ENCODE measurements around the gene CLDN10. TPM values are rescaled to one million over a fixed set of nuclear protein-coding genes. Genes with fewer than 3 reads are reported as not detected.

CLDN10 gene
- total RNA-seq, 4 donors from 2014 or later = not detected

DNA sequence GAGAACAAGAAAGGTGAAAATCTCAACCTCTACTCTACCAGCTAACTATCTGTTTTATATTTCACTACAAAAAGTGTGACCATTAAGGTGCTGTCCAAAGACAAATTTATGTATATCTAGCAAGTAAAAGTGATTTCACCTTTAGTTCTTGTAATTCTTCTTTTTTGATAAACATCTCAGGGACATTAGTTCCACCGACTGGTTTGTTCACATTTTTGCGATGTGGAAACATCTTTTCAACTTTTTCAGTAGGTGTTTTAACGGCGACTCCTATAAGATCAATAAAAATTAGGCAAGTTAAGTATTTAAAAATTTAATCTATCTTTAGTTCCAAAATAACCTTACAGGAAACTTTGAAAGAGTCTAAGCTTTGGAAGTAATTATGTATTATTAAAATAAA, 33.3 kb downstream of the CLDN10 start:
- in situ Hi-C loops (cut with MboI; ENCODE audit: low sequenced_read_pairs in 4 of 4) = no loop called here
- H3K4me1 ChIP-seq = no peaks in the 10 kb centered on the region
- H3K4me3 ChIP-seq = no peak overlapping the region
- no peaks in the 10 kb centered on the region for H3K27me3 ChIP-seq
- no peak for DNase-seq
- H3K27ac ChIP-seq = no peak overlapping the region
- ATAC-seq = no peak
- no peaks in the 10 kb centered on the region for H3K36me3 ChIP-seq
- intact Hi-C loops (cut with DNase I; ENCODE audit: low total_unique reads) = no loop called here
- no peaks in the 10 kb centered on the region for H3K9me3 ChIP-seq
- TF ChIP-seq, protein P1, sequence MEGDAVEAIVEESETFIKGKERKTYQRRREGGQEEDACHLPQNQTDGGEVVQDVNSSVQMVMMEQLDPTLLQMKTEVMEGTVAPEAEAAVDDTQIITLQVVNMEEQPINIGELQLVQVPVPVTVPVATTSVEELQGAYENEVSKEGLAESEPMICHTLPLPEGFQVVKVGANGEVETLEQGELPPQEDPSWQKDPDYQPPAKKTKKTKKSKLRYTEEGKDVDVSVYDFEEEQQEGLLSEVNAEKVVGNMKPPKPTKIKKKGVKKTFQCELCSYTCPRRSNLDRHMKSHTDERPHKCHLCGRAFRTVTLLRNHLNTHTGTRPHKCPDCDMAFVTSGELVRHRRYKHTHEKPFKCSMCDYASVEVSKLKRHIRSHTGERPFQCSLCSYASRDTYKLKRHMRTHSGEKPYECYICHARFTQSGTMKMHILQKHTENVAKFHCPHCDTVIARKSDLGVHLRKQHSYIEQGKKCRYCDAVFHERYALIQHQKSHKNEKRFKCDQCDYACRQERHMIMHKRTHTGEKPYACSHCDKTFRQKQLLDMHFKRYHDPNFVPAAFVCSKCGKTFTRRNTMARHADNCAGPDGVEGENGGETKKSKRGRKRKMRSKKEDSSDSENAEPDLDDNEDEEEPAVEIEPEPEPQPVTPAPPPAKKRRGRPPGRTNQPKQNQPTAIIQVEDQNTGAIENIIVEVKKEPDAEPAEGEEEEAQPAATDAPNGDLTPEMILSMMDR (IDR thresholded peaks at IDR 0.05 in 4 of 5, conservative IDR thresholded peaks at IDR 0.05 in 1 of 5) = no peak
- no peak for TF ChIP-seq POLR2A (IDR thresholded peaks at IDR 0.05)

DNA sequence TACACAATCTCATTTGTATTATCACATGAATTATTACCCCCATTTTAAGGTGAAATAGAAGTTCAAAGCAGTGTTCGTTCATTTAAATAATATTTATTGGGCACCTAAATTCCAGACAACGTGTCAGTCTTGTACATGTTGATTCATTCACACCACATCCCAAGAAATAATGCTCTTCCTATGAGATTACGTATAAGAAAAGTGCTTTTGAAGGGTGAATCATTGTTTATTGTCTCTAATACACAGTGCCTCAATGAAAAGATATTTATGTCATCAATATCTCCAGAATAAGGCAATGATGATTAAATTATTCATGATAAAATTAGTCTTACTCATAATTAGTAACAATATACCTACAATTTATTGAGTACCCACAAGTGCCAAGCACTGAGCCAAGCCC, 35.6 kb downstream of the CLDN10 start:
- in situ Hi-C loops (cut with MboI; ENCODE audit: low sequenced_read_pairs in 4 of 4) = no loop called here
- no peak for TF ChIP-seq POLR2A (IDR thresholded peaks at IDR 0.05)
- no peaks in the 10 kb centered on the region for H3K9me3 ChIP-seq
- intact Hi-C loops (cut with DNase I; ENCODE audit: low total_unique reads) = no loop called here
- no peaks in the 10 kb centered on the region for H3K27me3 ChIP-seq
- H3K27ac ChIP-seq = no peak overlapping the region
- ATAC-seq (no peak), DNase-seq (no peak)
- no peaks in the 10 kb centered on the region for H3K4me1 ChIP-seq
- H3K36me3 ChIP-seq = no peaks in the 10 kb centered on the region
- no peak overlapping the region for H3K4me3 ChIP-seq

DNA sequence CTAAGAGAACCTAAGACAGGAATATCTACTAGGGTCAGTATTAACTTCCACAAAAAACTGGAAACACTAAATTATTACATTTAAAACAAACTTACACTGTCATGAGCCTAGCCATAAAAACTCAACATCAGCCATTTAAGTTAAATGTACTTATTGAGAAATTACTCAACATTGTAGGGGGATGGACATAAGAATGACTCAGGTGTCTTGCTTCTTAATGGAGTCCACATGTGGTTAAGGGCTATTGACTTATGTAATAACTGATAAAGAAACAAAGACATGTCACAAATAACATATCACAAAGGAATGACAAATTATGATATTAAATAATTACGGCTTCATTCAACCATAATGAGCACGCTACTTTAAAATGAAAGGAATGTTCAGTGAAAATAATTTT, 36.2 kb downstream of the CLDN10 start:
- intact Hi-C loops (cut with DNase I; ENCODE audit: low total_unique reads) = no loop called here
- in situ Hi-C loops (cut with MboI; ENCODE audit: low sequenced_read_pairs in 4 of 4) = no loop called here

DNA sequence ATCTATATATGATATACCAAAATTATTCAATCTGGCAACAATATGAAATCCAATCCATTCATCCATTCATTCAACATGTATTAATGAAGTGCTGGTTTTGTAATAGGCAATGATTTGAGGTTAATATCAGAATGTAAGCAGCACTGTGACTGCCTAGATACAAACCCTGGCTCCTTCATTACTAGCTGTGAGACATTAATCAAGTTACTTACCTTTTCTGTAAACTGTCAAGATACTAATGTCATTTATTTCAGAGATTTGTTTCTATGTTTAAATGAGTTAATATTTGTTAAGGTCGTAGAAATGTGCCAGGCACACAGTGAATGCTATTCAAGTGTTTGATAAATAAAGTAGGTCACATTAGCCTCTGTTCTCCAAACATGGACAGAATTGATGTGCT, 40.9 kb downstream of the CLDN10 start:
- Histone ChIP-seq H3K36me3 (peaks cover 0 to 3% of the 10 kb centered on the region in 2 donors), H3K4me1 (no peaks in the 10 kb centered on the region), H3K4me3 (no peak overlapping the region), H3K9me3 (no peaks in the 10 kb centered on the region), H3K27me3 (no peaks in the 10 kb centered on the region), H3K27ac (no peak overlapping the region)
- ATAC-seq = no peak
- no peak for DNase-seq
- in situ Hi-C loops (cut with MboI; ENCODE audit: low sequenced_read_pairs in 4 of 4) = no loop called here
- intact Hi-C loops (cut with DNase I; ENCODE audit: low total_unique reads) = no loop called here
- TF ChIP-seq POLR2A (IDR thresholded peaks at IDR 0.05) = no peak
- TF ChIP-seq, protein P1 (IDR thresholded peaks at IDR 0.05 in 4 of 5, conservative IDR thresholded peaks at IDR 0.05 in 1 of 5) = no peak

More for the DNA sequence above, 36.2 kb downstream of the CLDN10 start:
- H3K9me3 ChIP-seq = no peaks in the 10 kb centered on the region
- H3K4me1 ChIP-seq = no peaks in the 10 kb centered on the region
- DNase-seq = no peak
- no peaks in the 10 kb centered on the region for H3K27me3 ChIP-seq
- ATAC-seq = no peak
- peaks cover 0 to 3% of the 10 kb centered on the region in 2 donors for H3K36me3 ChIP-seq
- TF ChIP-seq POLR2A (IDR thresholded peaks at IDR 0.05) = no peak
- TF ChIP-seq, protein P1 (IDR thresholded peaks at IDR 0.05 in 4 of 5, conservative IDR thresholded peaks at IDR 0.05 in 1 of 5) = no peak
- H3K27ac ChIP-seq = no peak overlapping the region
- H3K4me3 ChIP-seq = no peak overlapping the region

DNA sequence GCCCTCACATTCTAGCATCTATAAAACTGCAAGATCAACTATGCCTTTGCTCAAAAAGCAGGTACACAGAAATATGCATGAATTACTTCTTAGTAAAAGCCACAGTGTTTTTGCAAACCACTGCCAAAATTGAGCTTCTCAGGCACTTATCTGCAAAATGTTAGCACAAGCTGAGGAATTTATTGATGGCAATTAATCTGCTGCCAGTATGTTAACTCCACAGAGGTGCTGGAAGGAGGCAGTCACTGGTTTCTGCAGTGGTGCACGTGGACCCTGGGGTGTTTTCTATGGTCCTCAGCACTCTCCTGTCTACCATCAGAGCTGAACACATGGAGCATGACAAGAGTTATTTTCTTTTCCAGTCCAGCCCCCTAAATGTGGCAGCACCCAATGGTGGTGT, 44.2 kb downstream of the CLDN10 start:
- DNase-seq (no peak), ATAC-seq (no peak)
- Histone ChIP-seq H3K27ac (no peak overlapping the region), H3K36me3 (peaks cover 0 to 3% of the 10 kb centered on the region in 2 donors), H3K4me1 (no peaks in the 10 kb centered on the region), H3K4me3 (no peak overlapping the region), H3K9me3 (no peaks in the 10 kb centered on the region), H3K27me3 (no peaks in the 10 kb centered on the region)
- no peak for TF ChIP-seq POLR2A (IDR thresholded peaks at IDR 0.05)
- TF ChIP-seq, protein P1 (IDR thresholded peaks at IDR 0.05 in 4 of 5, conservative IDR thresholded peaks at IDR 0.05 in 1 of 5) = no peak
- in situ Hi-C loops (cut with MboI; ENCODE audit: low sequenced_read_pairs in 4 of 4) (no loop called here), intact Hi-C loops (cut with DNase I; ENCODE audit: low total_unique reads) (no loop called here)
